ENCODE data around the gene PRICKLE3. TPM values are rescaled to one million over a fixed set of nuclear protein-coding genes. Genes with fewer than 3 reads are reported as not detected.

PRICKLE3 gene
- total and polyA plus RNA-seq, 3 donors from 2014 or later, result 2.7 to 9.9 (median 6.1) TPM

DNA sequence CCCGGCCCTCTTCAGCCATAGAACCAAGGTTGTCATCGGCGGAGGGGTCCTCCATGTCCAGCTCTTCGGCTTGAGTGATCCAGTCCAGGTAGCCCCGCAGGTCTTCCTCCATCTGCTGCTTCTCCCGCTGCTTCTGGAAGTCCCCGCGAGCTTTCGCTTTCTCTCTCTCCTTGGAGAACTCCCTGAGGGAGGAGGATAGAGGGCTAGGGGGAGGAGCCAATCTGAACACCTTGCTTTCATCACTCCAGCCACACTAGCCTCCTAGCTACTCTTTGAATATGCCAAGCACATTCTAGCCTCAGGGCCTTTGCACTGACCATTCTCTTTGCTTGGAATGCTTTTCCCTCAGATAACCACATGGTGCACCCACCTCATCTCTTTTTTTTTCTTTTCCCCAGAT, 40.8 kb upstream of the PRICKLE3 start:
- TF ChIP-seq, protein P1, sequence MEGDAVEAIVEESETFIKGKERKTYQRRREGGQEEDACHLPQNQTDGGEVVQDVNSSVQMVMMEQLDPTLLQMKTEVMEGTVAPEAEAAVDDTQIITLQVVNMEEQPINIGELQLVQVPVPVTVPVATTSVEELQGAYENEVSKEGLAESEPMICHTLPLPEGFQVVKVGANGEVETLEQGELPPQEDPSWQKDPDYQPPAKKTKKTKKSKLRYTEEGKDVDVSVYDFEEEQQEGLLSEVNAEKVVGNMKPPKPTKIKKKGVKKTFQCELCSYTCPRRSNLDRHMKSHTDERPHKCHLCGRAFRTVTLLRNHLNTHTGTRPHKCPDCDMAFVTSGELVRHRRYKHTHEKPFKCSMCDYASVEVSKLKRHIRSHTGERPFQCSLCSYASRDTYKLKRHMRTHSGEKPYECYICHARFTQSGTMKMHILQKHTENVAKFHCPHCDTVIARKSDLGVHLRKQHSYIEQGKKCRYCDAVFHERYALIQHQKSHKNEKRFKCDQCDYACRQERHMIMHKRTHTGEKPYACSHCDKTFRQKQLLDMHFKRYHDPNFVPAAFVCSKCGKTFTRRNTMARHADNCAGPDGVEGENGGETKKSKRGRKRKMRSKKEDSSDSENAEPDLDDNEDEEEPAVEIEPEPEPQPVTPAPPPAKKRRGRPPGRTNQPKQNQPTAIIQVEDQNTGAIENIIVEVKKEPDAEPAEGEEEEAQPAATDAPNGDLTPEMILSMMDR (IDR thresholded peaks at IDR 0.05), result no peak
- no peak for TF ChIP-seq POLR2A (IDR thresholded peaks at IDR 0.05)
- Histone ChIP-seq H3K36me3 (ENCODE audit: low read depth, missing control alignments) (no peaks in the 10 kb centered on the region), H3K27ac (no peak overlapping the region), H3K9me3 (no peaks in the 10 kb centered on the region), H3K4me1 (no peaks in the 10 kb centered on the region), H3K27me3 (no peaks in the 10 kb centered on the region), H3K4me3 (no peak overlapping the region)
- WGBS, 2 donors, result 83 to 89% methylated on average over 7 of the region's 9 CpGs
- intact Hi-C loops (cut with DNase I; ENCODE audit: low total_unique reads), result no loop called here
- DNase-seq, result no peak

- no peaks in the 10 kb centered on the region for H3K27me3 ChIP-seq
- no peaks in the 10 kb centered on the region for H3K36me3 ChIP-seq (ENCODE audit: low read depth, missing control alignments)
- H3K4me3 ChIP-seq, result no peak overlapping the region
- no peak for DNase-seq
- no peaks in the 10 kb centered on the region for H3K9me3 ChIP-seq
- H3K4me1 ChIP-seq, result no peaks in the 10 kb centered on the region
- no peak overlapping the region for H3K27ac ChIP-seq
- intact Hi-C loops (cut with DNase I; ENCODE audit: low total_unique reads), result no loop called here
- WGBS, 2 donors, result 38 to 73% methylated on average over 1 to 14 of the region's 14 CpGs
- no peak for TF ChIP-seq POLR2A (IDR thresholded peaks at IDR 0.05)
- TF ChIP-seq, protein P1 (IDR thresholded peaks at IDR 0.05), result no peak
Observed at GRCh38 chrX:49225858-49226257, 39.7 kb upstream of the PRICKLE3 start.

- WGBS, 2 donors, result 79 to 86% methylated on average over 2 of the region's 2 CpGs
- TF ChIP-seq, protein P1 (IDR thresholded peaks at IDR 0.05), result no peak
- TF ChIP-seq POLR2A (IDR thresholded peaks at IDR 0.05), result no peak
- DNase-seq, result no peak
- Histone ChIP-seq H3K9me3 (no peaks in the 10 kb centered on the region), H3K27ac (no peak overlapping the region), H3K27me3 (no peaks in the 10 kb centered on the region), H3K36me3 (ENCODE audit: low read depth, missing control alignments) (no peaks in the 10 kb centered on the region), H3K4me3 (no peak overlapping the region), H3K4me1 (no peaks in the 10 kb centered on the region)
- intact Hi-C loops (cut with DNase I; ENCODE audit: low total_unique reads), result no loop called here
Observed at GRCh38 chrX:49221868-49222267, 35.7 kb upstream of the PRICKLE3 start.

DNA sequence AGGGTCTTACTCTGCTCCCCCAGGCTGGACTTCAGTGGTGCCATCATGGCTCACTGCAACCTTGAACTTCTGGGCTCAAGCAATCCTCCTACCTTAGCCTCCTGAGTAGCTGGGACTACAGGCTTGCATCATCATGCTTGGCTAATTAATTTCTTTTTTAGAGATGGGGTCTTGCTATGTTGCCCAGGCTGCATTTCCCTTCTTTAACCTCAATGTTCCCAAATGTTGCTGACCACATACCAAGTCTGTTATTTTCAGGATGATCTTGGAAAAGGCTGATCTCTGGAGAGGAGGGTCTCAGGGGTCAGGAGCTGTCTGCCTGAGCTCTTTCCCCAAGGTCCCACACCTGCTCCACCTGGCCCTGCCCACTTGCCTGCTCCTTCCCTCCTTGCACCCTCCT, 33.9 kb upstream of the PRICKLE3 start:
- intact Hi-C loops (cut with DNase I; ENCODE audit: low total_unique reads), result no loop called here
- H3K27ac ChIP-seq, result no peak overlapping the region
- no peaks in the 10 kb centered on the region for H3K36me3 ChIP-seq (ENCODE audit: low read depth, missing control alignments)
- no peaks in the 10 kb centered on the region for H3K4me1 ChIP-seq
- H3K27me3 ChIP-seq, result no peaks in the 10 kb centered on the region
- TF ChIP-seq, protein P1 (IDR thresholded peaks at IDR 0.05), result no peak
- no peak for TF ChIP-seq POLR2A (IDR thresholded peaks at IDR 0.05)
- DNase-seq, result no peak
- no peak overlapping the region for H3K4me3 ChIP-seq
- no peaks in the 10 kb centered on the region for H3K9me3 ChIP-seq

DNA sequence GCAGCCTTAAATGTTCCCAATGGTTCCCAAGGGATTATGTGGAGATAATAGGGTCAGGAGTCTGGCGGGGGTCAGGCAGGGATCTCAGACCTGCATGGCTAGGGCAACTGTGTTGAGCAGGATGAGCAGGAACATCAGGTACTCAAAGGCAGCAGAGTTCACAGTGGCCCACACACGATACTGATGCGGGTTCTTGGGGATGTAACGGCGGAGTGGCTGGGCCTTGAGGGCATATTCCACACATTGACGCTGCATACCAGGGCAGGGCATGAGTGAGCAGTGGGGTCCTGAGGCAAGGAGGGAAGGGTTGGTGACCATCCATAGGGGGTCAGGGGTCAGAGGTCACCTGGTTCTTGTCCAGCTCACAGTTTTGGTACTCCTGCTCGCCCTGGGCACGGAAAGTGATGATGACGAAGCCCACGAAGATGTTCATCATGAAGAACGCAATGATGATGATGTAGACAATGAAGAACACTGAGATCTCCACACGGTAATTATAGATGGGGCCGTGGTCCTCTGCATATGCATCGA, 28.9 kb upstream of the PRICKLE3 start:
- H3K4me3 ChIP-seq, result no peak overlapping the region
- no peaks in the 10 kb centered on the region for H3K9me3 ChIP-seq
- no peak for DNase-seq
- H3K36me3 ChIP-seq (ENCODE audit: low read depth, missing control alignments), result no peaks in the 10 kb centered on the region
- 82 to 100% methylated on average over 1 to 10 of the region's 14 CpGs for WGBS, 2 donors
- TF ChIP-seq, protein P1 (IDR thresholded peaks at IDR 0.05), result no peak
- no peak for TF ChIP-seq POLR2A (IDR thresholded peaks at IDR 0.05)
- no peak overlapping the region for H3K27ac ChIP-seq
- no peaks in the 10 kb centered on the region for H3K27me3 ChIP-seq
- H3K4me1 ChIP-seq, result no peaks in the 10 kb centered on the region
- intact Hi-C loops (cut with DNase I; ENCODE audit: low total_unique reads), result no loop called here

Data from testis (tissue), 3 donors.